H1 (cell line): ENCODE results near the gene NOTUM. TPM values are rescaled to one million over a fixed set of nuclear protein-coding genes. Genes with fewer than 3 reads are reported as not detected.

Experiments
- CTCF ChIA-PET: fragments of 300-600 bp; sonication (Branson Sonifier 250); formaldehyde crosslinking; loops from one replicate; lab custom pipeline; 2021; ENCODE audit not compliant: partially characterized antibody; lab: Charles Lee
- POLR2A ChIA-PET: fragments of 300-600 bp; sonication (Branson Sonifier 250); formaldehyde crosslinking; loops from one replicate; lab custom pipeline; 2021; ENCODE audit warnings: inconsistent platforms; ENCODE audit not compliant: partially characterized antibody; lab: Charles Lee
- DNase-seq, 2 experiments: peaks; one replicate each; pipeline versions ENCODE4 v3.0.0 to v3.0.0-alpha.2; 2010 to 2022; ENCODE audit warnings: low spot score in 2 of 2, low read depth in 1 of 2, mixed read lengths in 1 of 2
- FAIRE-seq: peaks from 2 replicates; lab custom pipeline; 2011; peaks lifted over from hg19 to GRCh38; lab: Jason Lieb, UNC
- H2AFZ ChIP-seq: 2 replicates; pipeline ENCODE4 v1.8.1; 2012; ENCODE audit warnings: low read length, inconsistent platforms
- H2AK5ac ChIP-seq: 2 replicates; pipeline ENCODE4 v1.6.1; 2013; ENCODE audit warnings: low read depth, low read length
- H2BK120ac ChIP-seq: replicated peaks from 2 replicates; pipeline ENCODE3; 2013; ENCODE audit warnings: low read depth, low read length, inconsistent platforms
- H2BK12ac ChIP-seq: 2 replicates; pipeline ENCODE4 v1.6.1; 2013; ENCODE audit warnings: low read depth, low read length
- H2BK15ac ChIP-seq: 2 replicates; pipeline ENCODE4 v1.6.1; 2013; ENCODE audit warnings: low read length
- H2BK20ac ChIP-seq: 2 replicates; pipeline ENCODE4 v1.6.1; 2013; ENCODE audit warnings: low read length
- H2BK5ac ChIP-seq: 2 replicates; pipeline ENCODE4 v1.6.1; 2013; ENCODE audit warnings: low read depth, low read length
- H3K14ac ChIP-seq: 2 replicates; pipeline ENCODE4 v1.6.1; 2013; ENCODE audit warnings: inconsistent platforms; ENCODE audit not compliant: insufficient read length
- H3K18ac ChIP-seq: 2 replicates; pipeline ENCODE4 v1.6.1; 2013; ENCODE audit warnings: low read length; ENCODE audit errors: extremely low read depth
- H3K23ac ChIP-seq: 2 replicates; pipeline ENCODE4 v1.6.1; 2013; ENCODE audit warnings: inconsistent platforms; ENCODE audit not compliant: insufficient read length
- H3K23me2 ChIP-seq: 2 replicates; pipeline ENCODE4 v1.6.1; 2013; ENCODE audit warnings: low read depth, low read length
- H3K27ac ChIP-seq: 2 replicates; pipeline ENCODE4 v1.6.1; 2011; ENCODE audit warnings: low read depth, low read length, inconsistent platforms
- H3K27me3 ChIP-seq, 4 experiments: replicated peaks in 1 of 4; 1 replicate in 1 of 4; 2 replicates in 3 of 4; pipeline versions ENCODE4 v1.6.1 to v1.8.1; 2011 to 2013; ENCODE audit warnings: low read length in 3 of 4, mild to moderate bottlenecking in 3 of 4, inconsistent platforms in 2 of 4, mixed read lengths in 2 of 4, moderate library complexity in 1 of 4; ENCODE audit not compliant: control insufficient read depth in 3 of 4, insufficient read depth in 3 of 4; ENCODE audit errors: extremely low read depth in 1 of 4
- H3K36me3 ChIP-seq, 4 experiments: 2 replicates each; pipeline versions ENCODE4 v1.6.1 to v1.8.1; 2011 to 2013; ENCODE audit warnings: mild to moderate bottlenecking in 4 of 4, low read length in 3 of 4, moderate library complexity in 2 of 4, control low read depth in 1 of 4, inconsistent platforms in 1 of 4; ENCODE audit not compliant: insufficient read depth in 4 of 4, control insufficient read depth in 2 of 4
- H3K4ac ChIP-seq: replicated peaks from 2 replicates; pipeline ENCODE3; 2013; ENCODE audit warnings: low read length, low read depth, mixed read lengths, inconsistent platforms; ENCODE audit not compliant: insufficient read length
- H3K4me1 ChIP-seq, 4 experiments: replicated peaks in 1 of 4; 1 replicate in 1 of 4; 2 replicates in 3 of 4; pipeline versions ENCODE4 v1.6.1 to v1.8.1; 2011 to 2013; ENCODE audit warnings: low read length in 3 of 4, inconsistent platforms in 2 of 4, mixed read lengths in 1 of 4; ENCODE audit not compliant: insufficient read depth in 4 of 4, control insufficient read depth in 3 of 4
- H3K4me2 ChIP-seq, 2 experiments: 2 replicates each; pipeline versions ENCODE4 v1.6.1 to v1.8.1; 2011 to 2013; ENCODE audit warnings: low read depth in 2 of 2, low read length in 2 of 2, control low read depth in 1 of 2, inconsistent platforms in 1 of 2, mild to moderate bottlenecking in 1 of 2; ENCODE audit not compliant: insufficient read depth in 1 of 2
- H3K4me3 ChIP-seq, 4 experiments: fragments of 200-600, 300-600 bp in 1 of 4; sonication (generic), shearing (Covaris generic), sonication (Bioruptor Twin) in 1 of 4; 2 replicates each; pipeline versions ENCODE4 v1.5.1 to v1.8.1; 2011 to 2016; ENCODE audit warnings: low read length in 4 of 4, low read depth in 3 of 4, control low read depth in 2 of 4, inconsistent platforms in 2 of 4, mild to moderate bottlenecking in 2 of 4, mixed read lengths in 1 of 4, moderate library complexity in 1 of 4; ENCODE audit not compliant: insufficient read depth in 2 of 4; ENCODE audit errors: extremely low read depth in 1 of 4
- H3K56ac ChIP-seq: replicated peaks from 2 replicates; pipeline ENCODE3; 2013; ENCODE audit warnings: low read depth, mild to moderate bottlenecking, mixed read lengths, low read length, inconsistent platforms; ENCODE audit not compliant: insufficient read length
- H3K79me1 ChIP-seq: 2 replicates; pipeline ENCODE4 v1.6.1; 2013; ENCODE audit warnings: low read depth, low read length, control low read depth
- H3K79me2 ChIP-seq, 2 experiments: 2 replicates each; pipeline versions ENCODE4 v1.6.1 to v1.8.1; 2012 to 2013; ENCODE audit warnings: low read length in 2 of 2, mild to moderate bottlenecking in 2 of 2, inconsistent platforms in 1 of 2; ENCODE audit not compliant: insufficient read depth in 2 of 2, control insufficient read depth in 1 of 2
- H3K9ac ChIP-seq, 4 experiments: replicated peaks in 1 of 4; 1 replicate in 1 of 4; 2 replicates in 3 of 4; pipeline versions ENCODE4 v1.6.1 to v1.8.1; 2011 to 2013; ENCODE audit warnings: low read depth in 3 of 4, low read length in 3 of 4, control low read depth in 2 of 4, mild to moderate bottlenecking in 2 of 4, moderate library complexity in 2 of 4, inconsistent platforms in 1 of 4; ENCODE audit errors: extremely low read depth in 1 of 4
- H3K9me3 ChIP-seq, 2 experiments: 2 replicates each; pipeline versions ENCODE4 v1.6.1 to v1.8.1; 2012 to 2013; ENCODE audit warnings: mild to moderate bottlenecking in 2 of 2, moderate library complexity in 2 of 2, control low read depth in 1 of 2, inconsistent platforms in 1 of 2, low read depth in 1 of 2, low read length in 1 of 2, mixed read lengths in 1 of 2; ENCODE audit not compliant: insufficient read depth in 2 of 2
- H4K20me1 ChIP-seq, 2 experiments: replicated peaks in 1 of 2; 2 replicates each; pipeline versions ENCODE3 to v1.8.1; 2011 to 2013; ENCODE audit warnings: inconsistent platforms in 2 of 2, low read length in 2 of 2, mild to moderate bottlenecking in 1 of 2; ENCODE audit not compliant: insufficient read depth in 2 of 2, control insufficient read depth in 1 of 2
- H4K5ac ChIP-seq: 2 replicates; pipeline ENCODE4 v1.6.1; 2013; ENCODE audit warnings: low read length, low read depth, mixed read lengths, inconsistent platforms; ENCODE audit not compliant: insufficient read length
- H4K8ac ChIP-seq: 2 replicates; pipeline ENCODE4 v1.8.0; 2013; ENCODE audit warnings: mild to moderate bottlenecking, moderate library complexity, low read length, inconsistent platforms; ENCODE audit not compliant: insufficient read depth; ENCODE audit errors: extremely low read depth
- H4K91ac ChIP-seq: replicated peaks from 2 replicates; pipeline ENCODE3; 2013; ENCODE audit warnings: low read length, mixed read lengths, inconsistent platforms; ENCODE audit not compliant: insufficient read length
- RNF2 ChIP-seq: fragments of 200-900, 300-1000 bp; sonication (generic); IDR thresholded peaks from 2 replicates; pipeline ENCODE4 v1.7.1; 2016; ENCODE audit warnings: borderline replicate concordance, low read depth, mild to moderate bottlenecking, antibody characterized with exemption, low read length; ENCODE audit not compliant: poor library complexity, severe bottlenecking; ENCODE audit errors: missing control alignments
- TAF7 ChIP-seq: optimal IDR thresholded peaks from 2 replicates; pipeline ENCODE3; 2011; ENCODE audit warnings: low read depth, mild to moderate bottlenecking, inconsistent platforms, low read length, moderate library complexity, borderline replicate concordance
- WGBS, 2 experiments: shearing (Covaris generic) in 1 of 2; methylation state at CpG; one replicate each; pipeline versions ENCODE4 v1.1.6 to v1.1.7; 2013 to 2015; ENCODE audit warnings: low lambda C conversion rate in 2 of 2, mixed read lengths in 2 of 2, inconsistent platforms in 1 of 2, low coverage in 1 of 2, missing lambda C conversion rate in 1 of 2; ENCODE audit not compliant: insufficient replicate concordance in 2 of 2, insufficient coverage in 1 of 2, insufficient read length in 1 of 2; ENCODE audit errors: extremely low coverage in 1 of 2, missing lambda C conversion rate in 1 of 2; 5-methylcytosine and 5-hydroxymethylcytosine counted together
- polyA plus RNA-seq, 7 experiments: library from polyadenylated mRNA; depleted of rRNA in 3 of 7; stranded (reverse) in 5 of 7; unstranded in 2 of 7; fragments of >200 nt in 5 of 7; fragments of 200-250 nt in 2 of 7; gene quantifications; 1 replicate in 5 of 7; 2 replicates in 1 of 7; 4 replicates in 1 of 7; pipeline versions ENCODE4 v1.2.1 to v1.2.3, GENCODE V29; 2011 to 2013; ENCODE audit warnings: missing spikeins in 2 of 7, mixed read lengths in 2 of 7
- total RNA-seq: library from RNA; stranded (reverse); fragmentation: NEBNext Ultra II Directional; extraction: Animal tissue kit (Norgen Biotek cat#: 25700); gene quantifications from 2 replicates; pipeline ENCODE4 v1.2.1, GENCODE V29; 2021

NOTUM gene
- total and polyA plus RNA-seq, 2 of the 8 experiments (the other 6 are each of a cell fraction or from before 2014, with no cell fraction given), result 0.45 to 0.76 TPM

GRCh38 chr17:81958633-81959342 is 2.2 kb downstream of the NOTUM start:
- TF ChIP-seq TAF7 (no peak), RNF2 (peak; percentile 7)
- H2BK15ac ChIP-seq, result no peak overlapping the region
- H4K5ac ChIP-seq, result no peak overlapping the region
- no peak overlapping the region for H2BK120ac ChIP-seq
- H3K14ac ChIP-seq, result no peak overlapping the region
- no peak for FAIRE-seq
- H3K23me2 ChIP-seq, result peaks cover 4% of the 10 kb centered on the region; the same call in 1 of the 2 replicates
- H3K4me3 ChIP-seq, result peak overlapping the region in 1 of 4 experiments; percentile 52; a peak in 2 of 8 replicates
- peak overlapping the region in 1 of 2 experiments; percentile 63; a peak in 1 of 4 replicates for H3K4me2 ChIP-seq
- H4K8ac ChIP-seq, result no peak overlapping the region; the same call in 1 of the 2 replicates
- peak overlapping the region; percentile 50; the same call in 1 of the 2 replicates for H2BK12ac ChIP-seq
- no peaks in the 10 kb centered on the region for H3K9me3 ChIP-seq
- H3K27ac ChIP-seq, result no peak overlapping the region
- no peak overlapping the region for H4K91ac ChIP-seq
- POLR2A ChIA-PET, result interaction anchor here (0.7 to 3.0 kb wide), 7 partner anchors 9 to 41 kb away, joined by 3 to 14 read pairs (median 6); partner anchors contain the start of gene PYCR1
- H3K36me3 ChIP-seq, result peaks cover 0 to 13% (median 0%) of the 10 kb centered on the region in 4 experiments; a peak in 1 of 8 replicates
- CTCF ChIA-PET, result interaction anchor here (0.7 to 5.1 kb wide), 19 partner anchors 8 to 197 kb away, joined by 3 to 22 read pairs (median 4); partner anchors contain the start of genes ANAPC11, ARHGDIA, ASPSCR1 and MYADML2
- H3K9ac ChIP-seq, result no peak overlapping the region
- WGBS, 2 experiments, result 82% methylated on average over 15 of the region's 15 CpGs; no CpG with 5 or more reads in 1 of the 2 experiments
- no peak overlapping the region for H2AFZ ChIP-seq
- H4K20me1 ChIP-seq, result peaks cover 0 to 2% of the 10 kb centered on the region in 2 experiments
- H3K79me2 ChIP-seq, result no peaks in the 10 kb centered on the region
- H2BK5ac ChIP-seq, result no peak overlapping the region
- no peak for DNase-seq
- no peak overlapping the region for H3K23ac ChIP-seq
- no peak overlapping the region for H3K18ac ChIP-seq
- peaks cover 0 to 6% (median 1%) of the 10 kb centered on the region in 4 experiments; a peak in 4 of 7 replicates for H3K4me1 ChIP-seq
- peak overlapping the region; percentile 3 for H3K4ac ChIP-seq
- H3K27me3 ChIP-seq, result peaks cover 46 to 76% (median 58%) of the 10 kb centered on the region in 4 experiments
- H2BK20ac ChIP-seq, result no peak overlapping the region
- H3K56ac ChIP-seq, result no peak overlapping the region
- H3K79me1 ChIP-seq, result no peaks in the 10 kb centered on the region
- no peak overlapping the region for H2AK5ac ChIP-seq
